ENCODE measurements around the gene SERINC2. TPM values are rescaled to one million over a fixed set of nuclear protein-coding genes. Genes with fewer than 3 reads are reported as not detected.
"Not testable (repeated sequence)": the region's sequence is repeated elsewhere in the genome, so short reads cannot be mapped to it uniquely, and the experiment has no call there.

Gene SERINC2
- total RNA-seq, 1 donor from 2014 or later: 9.1 TPM

DNA sequence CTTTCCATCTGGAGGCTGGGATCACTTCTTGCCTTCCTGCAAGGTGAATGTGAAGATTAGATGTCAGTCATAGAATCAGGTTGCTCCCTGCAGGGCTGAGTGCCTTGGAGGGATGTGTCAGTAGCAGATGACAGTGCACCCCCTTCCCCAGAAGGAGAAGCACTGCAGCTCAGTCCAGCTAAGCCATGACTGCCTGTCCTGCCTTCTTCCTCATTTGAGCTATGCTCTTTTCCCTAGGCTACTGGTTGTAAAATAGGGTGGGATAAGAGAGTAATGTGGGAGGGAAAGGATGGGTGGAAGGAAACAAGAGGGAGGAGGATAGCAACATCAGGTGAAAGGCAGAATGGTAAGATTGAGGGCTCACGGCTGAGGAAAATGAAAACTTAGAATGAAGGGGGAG is 29.0 kb upstream of the SERINC2 start:
- no peak for DNase-seq (ENCODE audit: low read depth in 2 of 2)

DNA sequence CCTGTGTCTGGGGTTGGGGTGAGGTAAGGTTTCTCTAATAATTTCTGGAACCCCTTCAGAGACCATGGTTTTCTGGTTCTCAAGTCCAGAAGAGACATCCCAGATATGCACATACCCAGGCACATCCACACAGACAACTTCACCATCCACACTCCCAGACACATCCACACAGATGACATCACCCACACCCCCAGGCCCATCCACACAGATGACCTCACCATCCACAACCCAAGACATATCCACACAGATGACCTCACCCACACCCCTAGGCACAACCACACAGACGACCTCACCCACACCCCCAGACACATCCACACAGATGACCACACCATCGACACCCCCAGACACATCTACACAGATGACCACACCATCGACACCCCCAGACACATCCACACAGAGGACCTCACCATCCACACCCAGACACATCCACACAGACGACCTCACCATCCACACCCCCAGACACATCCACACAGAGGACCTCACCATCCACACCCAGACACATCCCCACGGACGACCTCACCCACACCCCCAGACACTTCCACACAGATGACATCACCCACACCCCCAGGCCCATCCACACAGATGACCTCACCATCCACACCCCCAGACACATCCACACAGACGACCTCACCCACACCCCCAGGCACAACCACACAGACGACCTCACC is 26.3 kb upstream of the SERINC2 start:
- not testable (repeated sequence) for DNase-seq (ENCODE audit: low read depth in 2 of 2)

DNA sequence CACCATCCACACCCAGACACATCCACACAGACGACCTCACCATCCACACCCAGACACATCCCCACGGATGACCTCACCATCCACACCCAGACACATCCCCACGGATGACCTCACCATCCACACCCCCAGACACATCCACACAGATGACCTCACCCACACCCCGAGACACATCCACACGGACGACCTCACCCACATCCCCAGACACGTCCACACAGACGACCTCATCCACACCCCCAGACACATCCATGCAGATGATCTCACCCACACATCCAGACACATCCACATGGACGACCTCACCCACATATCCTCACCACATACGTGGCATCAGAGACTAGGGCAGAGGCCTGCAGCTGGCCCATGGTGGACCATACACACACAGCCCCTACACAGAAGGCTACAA is 25.4 kb upstream of the SERINC2 start:
- no peak for DNase-seq (ENCODE audit: low read depth in 2 of 2)

DNA sequence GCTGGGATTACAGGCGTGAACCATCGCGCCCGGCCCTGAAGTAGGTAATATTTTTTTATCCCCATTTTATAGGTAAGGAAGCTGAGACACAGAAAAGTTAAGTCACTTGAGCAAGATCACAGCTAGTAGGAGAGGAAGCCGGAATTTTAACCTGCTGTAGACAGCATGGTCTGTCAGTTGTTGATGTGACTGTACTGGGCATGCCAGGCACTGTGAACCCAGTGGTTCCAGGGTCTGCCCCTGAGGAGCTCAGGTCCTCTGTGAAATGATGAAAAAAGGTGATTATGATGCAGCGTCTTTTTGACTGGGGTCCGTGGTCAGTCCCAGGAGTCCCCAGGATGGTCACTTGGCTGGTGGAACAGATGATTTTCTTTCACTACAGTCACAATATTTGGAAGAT is 23.4 kb upstream of the SERINC2 start:
- DNase-seq (ENCODE audit: low read depth in 2 of 2): no peak

DNA sequence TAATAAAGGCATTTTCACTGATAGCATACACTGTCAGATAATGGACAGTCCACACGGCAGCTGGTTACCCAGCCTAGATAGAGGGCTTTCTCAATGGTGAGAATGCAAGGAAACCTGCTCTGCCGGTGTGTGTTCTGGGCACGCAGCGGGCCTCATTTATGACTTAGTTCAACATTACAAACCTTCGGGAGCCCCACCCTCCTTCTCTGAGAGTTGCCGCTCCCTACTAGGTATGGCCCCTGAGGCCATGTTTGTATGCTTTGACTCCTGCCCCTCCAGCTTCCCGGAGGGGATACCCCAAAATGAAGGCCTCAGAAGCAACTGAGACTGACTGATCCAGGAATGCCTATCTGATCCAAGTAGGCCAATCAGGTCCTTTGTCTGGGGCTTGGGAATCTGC is 22.9 kb upstream of the SERINC2 start:
- DNase-seq (ENCODE audit: low read depth in 2 of 2): no peak

DNA sequence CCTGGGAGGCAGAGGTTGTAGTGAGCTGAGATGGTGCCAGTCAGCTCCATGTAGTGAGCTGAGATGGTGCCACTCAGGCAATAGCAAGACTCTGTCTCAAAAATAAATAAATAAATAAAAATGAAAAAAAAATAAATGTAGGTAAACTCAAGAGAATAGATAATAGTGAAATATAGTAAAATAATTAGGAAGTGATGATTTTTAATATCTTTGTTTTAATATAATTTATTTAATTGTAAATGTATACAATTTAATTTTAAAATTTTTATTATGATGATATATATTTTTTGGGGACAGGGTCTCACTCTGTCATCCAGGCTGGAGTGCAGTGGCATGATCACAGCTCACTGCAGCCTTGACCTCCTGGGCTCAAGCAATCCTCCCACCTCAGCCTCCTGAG is 19.6 kb upstream of the SERINC2 start:
- no peak for DNase-seq (ENCODE audit: low read depth in 2 of 2)

DNA sequence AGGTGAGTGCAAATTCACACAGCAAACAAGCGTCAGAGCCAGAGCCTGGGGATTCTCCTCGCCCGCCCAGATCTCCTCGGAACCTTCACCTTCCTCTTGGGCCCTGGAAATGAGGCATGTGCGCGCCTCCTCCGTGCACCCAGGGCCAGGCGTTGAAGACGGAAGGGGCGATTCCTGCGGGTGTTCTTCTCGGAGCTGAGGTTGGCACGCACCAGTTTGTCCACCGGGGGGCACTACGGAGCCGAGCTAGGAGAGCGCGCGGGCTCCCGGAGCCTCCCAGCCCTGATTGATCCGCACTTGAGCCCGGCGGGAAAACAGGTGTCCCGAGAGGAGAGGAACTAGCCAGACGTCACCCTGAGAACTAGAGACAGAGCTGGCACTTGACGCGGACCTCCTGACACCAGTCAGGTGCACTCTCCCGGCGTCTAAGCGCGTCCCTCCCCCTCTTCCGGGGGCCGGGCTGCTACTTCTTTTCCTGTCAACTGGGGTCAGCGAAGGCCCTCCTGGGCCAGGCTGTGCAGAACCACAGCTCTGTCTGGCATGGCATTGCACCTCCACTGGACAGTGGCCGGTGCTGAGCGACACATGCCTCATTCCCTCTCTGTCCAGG is 18.3 kb upstream of the SERINC2 start:
- DNase-seq (ENCODE audit: low read depth in 2 of 2): peak; percentile 71

DNA sequence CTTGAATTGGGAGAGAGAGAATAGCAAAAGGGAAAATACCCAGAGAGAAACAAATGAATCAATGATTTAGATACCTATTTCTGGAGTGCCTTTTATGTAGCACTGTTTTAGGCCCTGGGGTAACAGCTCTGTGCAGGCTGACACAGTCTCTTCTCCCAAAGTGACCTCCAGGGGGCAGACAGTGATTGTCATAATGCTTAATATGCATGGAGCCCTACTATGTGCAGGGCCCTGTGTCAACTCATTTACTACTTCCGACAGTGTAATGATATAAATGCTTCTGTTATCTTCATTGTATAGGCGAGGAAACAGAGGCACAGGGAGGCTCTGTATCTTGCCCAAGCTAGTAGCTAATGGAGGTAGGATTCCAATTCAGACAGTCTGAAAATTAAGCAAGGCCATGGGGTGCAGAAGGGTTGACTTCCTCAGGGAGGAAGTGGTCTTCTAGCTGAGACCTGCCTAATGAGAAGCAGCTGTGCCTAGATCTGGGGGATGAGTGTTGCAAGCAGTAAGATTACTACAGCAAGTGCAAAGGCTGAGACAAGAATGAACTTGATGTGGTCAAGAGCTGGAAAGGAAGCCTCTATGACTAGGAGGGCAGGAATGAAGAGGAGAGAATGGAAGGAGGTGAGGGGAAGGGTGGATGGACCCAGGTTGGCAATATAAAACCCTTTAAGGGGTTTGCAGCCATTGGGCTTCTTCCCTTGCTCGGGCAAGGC is 16.2 kb upstream of the SERINC2 start:
- peak in 1 of 2 donors; percentile 10 for DNase-seq (ENCODE audit: low read depth in 2 of 2)

DNA sequence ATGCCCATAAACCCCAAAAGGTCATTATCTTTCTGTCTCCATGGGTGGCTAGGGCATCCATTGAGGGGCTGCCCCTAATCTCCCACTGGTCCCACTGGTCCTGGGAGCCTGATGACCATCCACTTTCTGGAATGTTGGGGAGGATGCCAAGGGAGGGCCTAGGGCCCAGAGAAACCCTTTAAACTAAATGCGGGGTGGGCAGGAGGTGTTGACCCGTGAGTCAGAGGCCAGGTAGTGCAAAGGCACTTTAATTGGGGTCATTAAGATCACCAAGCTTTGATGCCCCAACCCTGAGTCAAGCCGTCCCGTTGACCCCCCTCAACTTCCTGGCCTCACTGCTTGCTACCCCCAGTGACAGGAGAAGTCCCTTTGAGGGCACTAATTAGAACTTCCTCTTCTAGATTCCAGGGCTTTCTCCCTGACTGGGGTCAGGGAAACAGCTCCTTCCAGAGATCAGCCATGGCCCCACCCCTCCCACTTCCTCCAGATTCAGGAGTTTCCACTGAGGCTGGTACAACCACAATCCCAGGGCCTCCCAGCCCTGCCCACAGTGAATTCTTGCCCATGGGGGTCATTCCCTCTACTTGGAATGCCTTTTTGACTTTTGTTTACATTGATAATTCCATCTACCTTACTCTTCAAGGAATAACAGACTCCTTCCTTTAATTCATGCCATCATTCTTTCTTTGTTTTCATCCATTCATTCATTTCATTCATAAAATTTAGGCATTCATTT is 15.5 kb upstream of the SERINC2 start:
- DNase-seq (ENCODE audit: low read depth in 2 of 2): no peak

DNA sequence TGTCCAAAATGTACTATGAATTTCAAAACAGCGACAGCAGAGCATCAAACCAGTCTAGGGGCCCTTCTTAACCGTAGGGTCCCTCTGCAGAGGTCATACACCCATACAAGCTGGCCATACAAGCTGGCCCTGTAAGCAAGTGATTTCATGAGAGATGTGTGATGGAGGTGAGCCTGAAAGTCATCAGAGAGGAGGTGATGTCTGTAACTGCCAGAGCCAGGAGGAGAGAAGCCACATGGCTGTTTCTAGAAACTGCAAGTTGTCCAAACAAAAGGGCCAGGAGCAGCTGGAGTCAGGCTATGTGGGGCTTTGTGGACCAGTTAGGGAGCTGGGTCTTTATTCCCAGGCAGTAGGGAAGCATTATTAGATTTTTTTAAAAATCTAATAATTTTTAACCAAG is 14.8 kb upstream of the SERINC2 start:
- DNase-seq (ENCODE audit: low read depth in 2 of 2): no peak

DNA sequence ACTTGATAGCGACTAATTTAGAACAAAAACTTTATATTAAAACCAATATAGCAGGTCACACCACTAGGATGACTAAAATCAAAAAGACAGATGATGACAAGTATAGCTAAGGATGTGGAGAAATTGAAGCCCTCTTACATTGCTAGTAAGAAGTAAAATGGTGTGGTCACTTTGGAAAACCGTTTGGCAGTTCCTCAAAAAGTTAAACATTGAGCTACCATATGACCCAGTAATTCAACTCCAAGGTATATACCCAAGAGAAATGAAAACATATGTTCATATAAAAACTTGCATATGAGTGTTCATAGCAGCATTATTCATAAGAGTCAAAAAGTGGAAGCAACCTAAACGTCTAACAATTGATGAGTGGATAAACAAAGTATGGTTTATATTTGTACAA is 13.0 kb upstream of the SERINC2 start:
- DNase-seq (ENCODE audit: low read depth in 2 of 2): no peak

DNA sequence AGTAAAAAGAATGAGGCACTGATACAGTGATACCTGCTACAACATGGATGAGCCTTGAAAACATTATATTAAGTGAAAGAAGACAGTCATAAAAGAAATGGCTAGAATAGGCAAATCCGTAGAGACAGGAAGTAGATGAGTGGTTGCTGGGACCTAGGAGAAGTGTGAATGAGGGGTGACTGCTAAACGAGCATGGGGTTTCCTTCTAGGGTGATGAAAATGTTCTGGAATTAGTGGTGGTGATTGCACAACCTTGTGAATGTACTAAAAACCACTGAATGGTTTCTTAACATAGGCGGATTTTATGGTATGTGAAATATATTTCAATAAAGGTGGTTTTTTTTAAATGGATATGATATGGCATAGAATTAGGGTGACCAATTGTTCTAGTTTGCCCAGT is 12.6 kb upstream of the SERINC2 start:
- no peak for DNase-seq (ENCODE audit: low read depth in 2 of 2)

DNA sequence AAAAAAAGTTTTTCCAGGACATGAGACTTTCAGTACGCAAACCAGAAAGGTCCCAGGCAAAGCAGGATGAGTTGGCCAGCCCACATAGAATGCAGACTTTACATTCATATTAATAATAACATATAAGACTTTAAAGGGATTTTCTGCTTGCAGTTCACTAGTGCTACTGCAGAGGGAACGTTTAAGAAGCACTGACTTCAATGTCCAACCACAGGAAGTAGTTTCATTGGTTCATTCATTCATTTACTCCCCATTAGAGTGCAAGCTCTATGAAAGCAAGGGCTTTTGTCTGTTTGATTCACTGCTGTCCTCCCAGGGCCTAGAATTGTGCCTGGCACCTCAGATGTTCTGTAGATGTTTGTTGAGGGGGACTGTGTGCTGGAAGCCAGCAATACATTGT is 11.8 kb upstream of the SERINC2 start:
- peak in 1 of 2 donors; percentile 10 for DNase-seq (ENCODE audit: low read depth in 2 of 2)

DNA sequence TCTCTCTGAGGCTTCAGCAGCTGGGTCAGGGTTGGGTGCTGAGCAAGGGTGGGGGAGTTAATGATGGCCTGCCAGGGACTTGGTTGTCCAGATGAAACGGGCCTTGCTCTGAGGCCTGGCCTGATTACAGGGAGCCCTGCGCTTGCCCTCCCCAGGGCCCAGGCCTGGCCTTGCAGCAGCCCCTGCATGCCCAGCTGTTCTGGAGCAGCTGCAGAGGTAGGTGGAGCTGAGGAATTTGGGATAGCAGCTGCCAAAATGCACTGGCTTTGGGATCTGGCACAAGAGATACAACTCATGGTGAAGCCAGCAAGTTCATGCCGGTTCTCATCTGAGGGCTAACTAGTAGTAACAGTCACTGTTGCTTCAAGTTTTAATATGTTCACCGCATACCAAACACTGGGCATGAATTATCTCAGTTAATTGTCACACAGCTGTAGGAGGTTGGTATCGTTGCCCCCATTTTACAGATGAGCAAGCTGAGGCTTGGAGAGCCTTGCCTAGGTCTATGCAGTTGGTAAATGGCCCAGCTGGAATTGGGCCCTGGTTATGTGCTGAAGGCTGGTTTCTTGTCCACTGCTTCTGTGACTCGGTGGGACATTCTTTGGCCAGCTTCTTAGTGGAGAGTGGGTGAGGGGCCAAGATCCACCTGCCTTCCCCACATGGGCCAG is 7.3 kb upstream of the SERINC2 start:
- no peak for DNase-seq (ENCODE audit: low read depth in 2 of 2)

DNA sequence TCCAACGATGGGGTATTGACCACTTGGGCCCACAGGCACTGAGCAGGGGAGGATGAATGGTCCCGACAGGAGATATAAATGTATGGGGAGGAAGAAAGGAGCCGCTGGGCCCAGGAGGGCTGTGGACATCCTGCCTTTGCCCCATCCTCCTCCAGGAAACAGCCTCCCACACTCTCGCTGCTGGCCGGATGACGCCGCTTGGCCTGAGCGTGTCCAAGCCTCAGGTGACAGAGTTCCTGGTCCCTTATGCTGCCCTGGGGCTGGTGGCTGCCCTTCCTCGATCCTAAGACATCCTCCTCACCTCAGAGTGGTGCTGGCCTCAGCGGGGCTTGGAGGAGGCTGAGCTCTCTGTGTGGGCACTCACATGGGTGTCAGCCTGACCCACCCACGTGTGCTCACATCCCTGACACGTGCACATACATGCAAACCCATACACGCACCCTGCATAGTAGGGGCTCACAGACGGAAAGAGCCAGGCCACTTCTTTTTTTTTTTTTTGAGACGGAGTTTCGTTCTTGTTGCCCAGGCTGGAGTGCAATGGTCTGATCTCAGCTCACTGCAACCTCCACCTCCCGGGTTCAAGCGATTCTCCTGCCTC is 5.9 kb upstream of the SERINC2 start:
- peak in 1 of 2 donors; percentile 24 for DNase-seq (ENCODE audit: low read depth in 2 of 2)

DNA sequence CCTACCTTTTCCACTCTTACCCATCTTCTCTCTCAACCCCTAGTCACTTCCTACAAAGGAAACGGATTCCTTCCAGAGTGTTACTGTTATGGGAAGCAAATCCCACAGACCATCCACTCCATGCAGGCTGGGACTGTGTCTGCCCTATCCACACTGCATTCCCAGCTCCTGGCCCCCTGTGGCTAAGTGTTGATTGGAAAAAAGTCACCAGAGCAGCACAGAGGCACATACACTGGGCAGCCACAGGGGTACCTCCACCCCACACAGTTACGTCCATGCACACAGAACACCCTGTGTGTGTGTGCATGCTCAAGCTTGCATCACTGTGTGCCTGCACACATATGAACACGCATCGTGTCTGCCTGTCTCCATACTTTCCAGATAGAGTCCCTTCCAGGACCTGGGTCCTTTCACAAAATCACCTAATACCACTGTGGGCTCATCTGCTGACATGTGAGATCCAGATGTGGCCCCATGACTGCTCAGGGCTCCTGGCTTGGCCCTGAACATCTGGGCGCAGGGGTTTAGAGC is 4.2 kb upstream of the SERINC2 start:
- DNase-seq (ENCODE audit: low read depth in 2 of 2): no peak

DNA sequence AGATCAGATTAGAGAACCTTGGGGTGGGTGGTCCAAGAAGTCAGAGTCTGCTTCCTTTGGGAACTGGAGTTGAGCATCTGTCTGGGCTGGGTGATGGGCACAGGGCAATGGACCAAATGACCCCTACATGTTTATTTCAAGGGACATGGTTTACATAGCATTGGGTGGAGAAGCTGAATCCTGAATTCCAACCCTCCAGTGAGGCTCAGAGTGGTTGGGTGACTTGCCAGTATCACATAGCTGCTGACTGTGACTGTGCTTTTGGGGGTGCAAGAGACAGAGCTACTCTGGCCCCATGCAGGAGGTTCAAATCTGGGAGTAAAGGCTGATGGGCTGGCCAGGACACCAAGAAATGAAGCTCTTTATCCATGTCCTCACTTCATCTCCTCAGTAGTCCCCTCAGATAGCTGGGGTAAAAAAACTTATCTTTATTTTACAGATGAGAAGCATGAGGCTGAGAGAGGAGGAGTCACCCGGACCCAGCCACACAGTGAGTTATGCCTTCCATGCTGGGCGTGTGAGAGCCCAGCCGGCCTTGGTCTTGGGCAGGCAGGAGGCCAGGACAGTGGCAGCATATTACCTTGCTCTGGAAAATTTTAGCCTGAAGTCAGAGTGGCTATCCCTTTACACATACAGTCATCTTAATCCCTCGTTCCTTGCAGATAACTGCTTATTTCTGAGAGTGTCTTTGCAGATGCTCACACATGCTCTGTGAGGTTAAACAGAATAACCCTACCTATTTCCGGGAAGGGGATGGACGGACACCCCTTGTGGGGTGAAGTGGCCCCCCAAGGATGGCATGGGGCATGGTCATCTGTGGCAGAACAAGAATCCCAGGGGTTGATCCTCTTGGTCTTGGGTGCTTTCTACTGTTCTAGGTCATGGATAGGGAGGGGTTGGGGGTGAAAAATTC is 2.8 kb upstream of the SERINC2 start:
- DNase-seq (ENCODE audit: low read depth in 2 of 2): no peak

DNA sequence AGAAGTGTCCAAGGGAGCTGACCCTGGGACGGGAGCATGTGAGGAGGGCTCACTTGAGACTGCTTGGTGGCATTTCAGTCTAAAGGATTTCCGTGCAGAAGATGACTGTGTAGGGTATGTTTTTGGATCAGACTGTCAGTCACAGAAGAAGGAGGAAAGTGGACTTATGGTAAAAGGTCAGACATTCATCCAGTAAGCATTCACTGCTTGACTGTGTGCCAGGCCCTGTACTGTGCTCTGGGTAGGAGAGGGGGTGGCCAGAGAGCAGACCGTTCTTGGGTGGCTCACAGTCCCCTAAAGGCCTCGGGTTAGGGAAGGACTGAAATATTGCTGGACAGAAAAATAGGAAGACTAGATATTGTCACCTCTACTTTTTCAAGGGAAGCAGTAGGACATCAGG is 2.1 kb upstream of the SERINC2 start:
- DNase-seq (ENCODE audit: low read depth in 2 of 2): no peak

DNA sequence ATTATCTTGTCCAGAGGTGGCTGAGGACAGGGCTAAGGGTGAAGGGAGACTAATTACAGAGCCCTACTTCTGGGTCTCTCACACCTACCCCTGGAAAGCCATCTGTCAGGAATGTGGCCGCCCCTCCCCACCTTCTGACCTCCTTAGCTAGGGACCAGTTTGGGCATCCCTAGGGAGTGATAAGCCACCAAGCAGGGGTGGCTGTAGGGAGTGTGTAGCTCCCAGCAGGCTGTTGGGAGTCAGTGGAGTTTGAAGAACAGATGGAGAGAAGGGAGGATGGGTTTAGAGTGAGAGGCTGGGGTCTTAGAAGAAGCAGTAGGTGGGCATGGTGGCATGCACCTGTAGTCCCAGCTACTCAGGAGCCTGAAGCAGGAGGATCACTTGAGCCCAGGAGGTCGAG is 808 bp upstream of the SERINC2 start:
- no peak for DNase-seq (ENCODE audit: low read depth in 2 of 2)

DNA sequence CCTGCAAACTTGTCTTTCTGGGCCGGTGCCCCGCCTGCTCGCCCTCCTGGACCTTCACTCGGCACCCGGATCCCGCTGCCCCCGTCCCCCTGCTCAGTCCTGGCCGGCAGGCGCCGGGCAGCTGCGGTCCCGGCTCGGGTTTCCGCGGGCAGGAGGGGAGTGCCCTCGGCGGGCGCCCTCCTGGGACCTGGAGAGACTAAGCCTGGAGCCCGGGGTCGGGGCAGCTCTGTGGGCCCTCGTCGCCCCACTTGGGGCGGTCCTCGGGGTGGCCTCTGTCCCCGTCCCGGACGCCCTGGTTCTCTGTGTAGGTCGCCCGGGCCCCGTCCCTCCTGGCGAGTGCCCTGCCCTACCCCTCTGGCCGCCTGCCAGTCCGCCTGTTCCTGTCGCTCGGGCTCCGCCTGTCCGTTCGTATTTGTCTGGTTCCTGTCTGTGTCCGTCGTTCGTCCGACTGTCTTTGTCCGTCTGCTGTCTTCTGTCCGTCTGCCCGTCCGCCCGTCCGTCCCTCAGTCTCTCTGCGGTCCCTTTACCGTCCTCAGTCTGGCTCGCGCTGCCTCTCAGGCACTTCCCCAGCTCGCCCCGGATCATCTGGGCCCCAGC is 490 bp downstream of the SERINC2 start:
- peak; percentile 38 to 69 for DNase-seq (ENCODE audit: low read depth in 2 of 2)
